Fibroblast of lung (primary cell): ENCODE results near the gene WSCD2. TPM values are rescaled to one million over a fixed set of nuclear protein-coding genes. Genes with fewer than 3 reads are reported as not detected.

Source experiments
- DNase-seq, 2 donors: peaks; one replicate each; pipeline versions ENCODE4 v3.0.0 to v3.0.0-alpha.2; 2010; ENCODE audit warnings: low read depth in 2 of 2
- H2AFZ ChIP-seq: 2 replicates; pipeline ENCODE4 v1.5.1; 2012; ENCODE audit warnings: low read length, control low read depth, inconsistent platforms
- H3K27ac ChIP-seq: 2 replicates; pipeline ENCODE4 v1.5.1; 2011; ENCODE audit warnings: low read length, control low read depth; ENCODE audit not compliant: insufficient read depth
- H3K27me3 ChIP-seq: 2 replicates; pipeline ENCODE4 v1.5.1; 2011; ENCODE audit warnings: mild to moderate bottlenecking, low read length; ENCODE audit not compliant: control insufficient read depth, insufficient read depth
- H3K36me3 ChIP-seq: 2 replicates; pipeline ENCODE4 v1.5.1; 2011; ENCODE audit warnings: low read length; ENCODE audit not compliant: control insufficient read depth, insufficient read depth
- H3K4me1 ChIP-seq: 2 replicates; pipeline ENCODE4 v1.5.1; 2011; ENCODE audit warnings: low read length; ENCODE audit not compliant: control insufficient read depth, insufficient read depth; ENCODE audit errors: extremely low read depth
- H3K4me2 ChIP-seq: 2 replicates; pipeline ENCODE4 v1.5.1; 2011; ENCODE audit warnings: low read length, control low read depth; ENCODE audit not compliant: insufficient read depth; ENCODE audit errors: extremely low read depth
- H3K4me3 ChIP-seq, 4 experiments: fragments of 200-600 bp in 1 of 4; sonication (generic) in 1 of 4; replicated peaks in 1 of 4; 2 replicates each; pipeline ENCODE4 v1.5.1; 2011 to 2016; ENCODE audit warnings: low read length in 4 of 4, low read depth in 3 of 4, mild to moderate bottlenecking in 3 of 4, control low read depth in 2 of 4, inconsistent platforms in 1 of 4, mixed read lengths in 1 of 4; ENCODE audit not compliant: insufficient read depth in 1 of 4; ENCODE audit errors: control extremely low read depth in 1 of 4
- H3K79me2 ChIP-seq: 2 replicates; pipeline ENCODE4 v1.5.1; 2012; ENCODE audit warnings: mild to moderate bottlenecking, low read length, inconsistent platforms; ENCODE audit not compliant: control insufficient read depth, insufficient read depth
- H3K9ac ChIP-seq: 2 replicates; pipeline ENCODE4 v1.5.1; 2011; ENCODE audit warnings: mild to moderate bottlenecking, low read length, control low read depth; ENCODE audit not compliant: insufficient read depth
- H3K9me3 ChIP-seq: 2 replicates; pipeline ENCODE4 v1.5.1; 2012; ENCODE audit warnings: low read depth, low read length; ENCODE audit not compliant: control insufficient read depth, insufficient read depth
- H4K20me1 ChIP-seq: 2 replicates; pipeline ENCODE4 v1.5.1; 2011; ENCODE audit warnings: low read length; ENCODE audit not compliant: control insufficient read depth, insufficient read depth; ENCODE audit errors: extremely low read depth
- EZH2 ChIP-seq: IDR thresholded peaks from 2 replicates; pipeline ENCODE4 v1.5.1; 2012; ENCODE audit warnings: low read length, control low read depth, mild to moderate bottlenecking; ENCODE audit errors: missing control alignments
- polyA plus RNA-seq, 2 donors: library from polyadenylated mRNA; depleted of rRNA in 1 of 2; stranded (reverse) in 1 of 2; unstranded in 1 of 2; fragments of >200 nt; gene quantifications; 2 replicates each; pipeline ENCODE4 v1.2.1, GENCODE V29; 2011 to 2012; ENCODE audit warnings: missing spikeins in 1 of 2
- total RNA-seq: library from RNA; depleted of rRNA; stranded (reverse); fragments of >200 nt; gene quantifications from 2 replicates; pipeline ENCODE4 v1.2.1, GENCODE V29; 2014
- TF ChIP-seq, protein P1 (sequence below), 2 donors: IDR thresholded peaks in 1 of 2; conservative IDR thresholded peaks in 1 of 2; 1 replicate in 1 of 2; 2 replicates in 1 of 2; pipeline ENCODE4 v1.5.1; 2011 to 2012; ENCODE audit warnings: low read length in 2 of 2, control low read depth in 1 of 2, inconsistent platforms in 1 of 2, low read depth in 1 of 2, mild to moderate bottlenecking in 1 of 2

Gene WSCD2
- total and polyA plus RNA-seq, 2 donors (not counting 1 experiment from before 2014, with no cell fraction given) = not detected

DNA sequence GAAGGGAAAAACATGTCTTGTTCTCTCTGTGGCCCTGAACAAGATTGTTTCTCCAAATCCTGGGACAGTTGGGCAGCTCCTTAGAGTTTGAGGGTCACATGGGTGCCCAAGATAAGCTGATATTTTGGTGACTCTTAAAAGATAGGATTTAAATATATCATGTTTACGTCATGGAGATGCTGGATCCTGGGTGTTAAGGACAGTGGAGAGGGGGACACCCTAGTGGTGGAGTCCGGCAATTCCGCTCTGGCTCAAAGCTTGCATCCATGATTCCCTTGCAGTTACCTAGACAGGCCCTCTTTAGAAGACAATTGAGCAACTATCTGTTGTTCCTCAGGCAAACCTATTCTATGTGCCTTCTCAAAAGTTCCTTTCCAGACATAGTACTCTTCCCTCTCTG lies 108.2 kb downstream of the WSCD2 start:
- Histone ChIP-seq H3K4me1 (no peaks in the 10 kb centered on the region), H3K9me3 (no peaks in the 10 kb centered on the region), H3K4me2 (no peak overlapping the region)

DNA sequence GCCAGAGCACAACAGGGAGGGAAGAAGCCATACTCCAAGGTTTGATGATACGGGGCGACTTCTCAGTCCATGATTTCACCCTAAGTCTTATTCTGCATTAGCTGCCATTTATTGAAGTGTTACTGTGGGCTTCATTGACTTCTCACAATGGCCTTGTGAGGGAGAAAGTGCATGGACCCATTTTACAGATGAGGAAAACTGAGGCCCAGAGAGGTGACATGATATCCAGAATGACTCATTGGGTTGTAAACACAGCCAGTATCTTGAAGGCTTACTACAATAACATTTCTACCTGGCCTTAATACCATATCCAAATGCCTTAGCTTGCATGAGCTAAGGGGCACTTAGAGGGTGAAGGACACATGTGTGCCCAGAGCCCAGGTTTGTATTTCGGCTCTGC lies 109.4 kb downstream of the WSCD2 start:
- Histone ChIP-seq H3K27ac (no peak overlapping the region), H3K27me3 (no peaks in the 10 kb centered on the region), H3K4me1 (no peaks in the 10 kb centered on the region), H3K9me3 (no peaks in the 10 kb centered on the region), H4K20me1 (no peaks in the 10 kb centered on the region), H3K36me3 (no peaks in the 10 kb centered on the region), H3K4me3 (no peak overlapping the region), H3K9ac (no peak overlapping the region), H3K4me2 (no peak overlapping the region), H2AFZ (no peak overlapping the region), H3K79me2 (no peaks in the 10 kb centered on the region)
- DNase-seq = no peak
- no peak for TF ChIP-seq EZH2
- TF ChIP-seq, protein P1, sequence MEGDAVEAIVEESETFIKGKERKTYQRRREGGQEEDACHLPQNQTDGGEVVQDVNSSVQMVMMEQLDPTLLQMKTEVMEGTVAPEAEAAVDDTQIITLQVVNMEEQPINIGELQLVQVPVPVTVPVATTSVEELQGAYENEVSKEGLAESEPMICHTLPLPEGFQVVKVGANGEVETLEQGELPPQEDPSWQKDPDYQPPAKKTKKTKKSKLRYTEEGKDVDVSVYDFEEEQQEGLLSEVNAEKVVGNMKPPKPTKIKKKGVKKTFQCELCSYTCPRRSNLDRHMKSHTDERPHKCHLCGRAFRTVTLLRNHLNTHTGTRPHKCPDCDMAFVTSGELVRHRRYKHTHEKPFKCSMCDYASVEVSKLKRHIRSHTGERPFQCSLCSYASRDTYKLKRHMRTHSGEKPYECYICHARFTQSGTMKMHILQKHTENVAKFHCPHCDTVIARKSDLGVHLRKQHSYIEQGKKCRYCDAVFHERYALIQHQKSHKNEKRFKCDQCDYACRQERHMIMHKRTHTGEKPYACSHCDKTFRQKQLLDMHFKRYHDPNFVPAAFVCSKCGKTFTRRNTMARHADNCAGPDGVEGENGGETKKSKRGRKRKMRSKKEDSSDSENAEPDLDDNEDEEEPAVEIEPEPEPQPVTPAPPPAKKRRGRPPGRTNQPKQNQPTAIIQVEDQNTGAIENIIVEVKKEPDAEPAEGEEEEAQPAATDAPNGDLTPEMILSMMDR (conservative IDR thresholded peaks at IDR 0.05 in 1 of 2, IDR thresholded peaks at IDR 0.05 in 1 of 2; ENCODE audit: low read depth in 1 of 2, low read length in 2 of 2) = no peak

More for the DNA sequence above, 108.2 kb downstream of the WSCD2 start:
- H3K79me2 ChIP-seq = no peaks in the 10 kb centered on the region
- TF ChIP-seq EZH2 = no peak
- TF ChIP-seq, protein P1 (conservative IDR thresholded peaks at IDR 0.05 in 1 of 2, IDR thresholded peaks at IDR 0.05 in 1 of 2; ENCODE audit: low read depth in 1 of 2, low read length in 2 of 2) = no peak
- H3K4me3 ChIP-seq = no peak overlapping the region
- H3K27ac ChIP-seq = no peak overlapping the region
- no peak overlapping the region for H2AFZ ChIP-seq
- H3K9ac ChIP-seq = no peak overlapping the region
- no peak for DNase-seq
- H3K36me3 ChIP-seq = no peaks in the 10 kb centered on the region
- H4K20me1 ChIP-seq = no peaks in the 10 kb centered on the region
- no peaks in the 10 kb centered on the region for H3K27me3 ChIP-seq

DNA sequence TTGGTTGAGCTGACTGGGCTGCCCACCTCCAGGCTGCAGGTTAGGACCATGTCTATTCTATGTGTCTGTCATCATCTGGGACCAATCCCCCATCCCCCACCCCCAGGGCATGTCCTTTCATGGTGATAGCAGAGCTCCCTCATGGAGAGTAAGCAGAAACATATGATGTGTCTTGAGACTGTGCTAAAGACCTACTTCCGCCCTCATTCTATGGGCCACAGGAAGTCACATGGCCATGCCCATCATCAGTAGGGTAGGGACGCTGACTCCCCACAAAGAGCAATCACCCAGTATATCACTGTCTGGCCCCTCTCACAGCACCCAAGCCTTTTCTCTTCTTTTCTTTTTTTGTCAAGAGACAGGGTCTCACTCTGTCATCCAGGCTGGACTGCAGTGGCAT lies 110.3 kb downstream of the WSCD2 start:
- H3K4me3 ChIP-seq = no peak overlapping the region
- no peaks in the 10 kb centered on the region for H3K27me3 ChIP-seq
- no peaks in the 10 kb centered on the region for H3K4me1 ChIP-seq
- H3K36me3 ChIP-seq = no peaks in the 10 kb centered on the region
- H3K27ac ChIP-seq = no peak overlapping the region
- H3K9ac ChIP-seq = no peak overlapping the region
- no peaks in the 10 kb centered on the region for H4K20me1 ChIP-seq
- no peak overlapping the region for H2AFZ ChIP-seq
- no peak for TF ChIP-seq EZH2
- TF ChIP-seq, protein P1 (conservative IDR thresholded peaks at IDR 0.05 in 1 of 2, IDR thresholded peaks at IDR 0.05 in 1 of 2; ENCODE audit: low read depth in 1 of 2, low read length in 2 of 2) = no peak
- no peak for DNase-seq
- H3K4me2 ChIP-seq = no peak overlapping the region
- H3K79me2 ChIP-seq = no peaks in the 10 kb centered on the region
- H3K9me3 ChIP-seq = no peaks in the 10 kb centered on the region
